Body of pancreas (tissue), 4 donors: ENCODE measurements around the gene RPN2.

Source experiments
- POLR2A ChIP-seq, 3 donors: fragments of 450-650 bp; IDR thresholded peaks; one replicate each; pipeline ENCODE4 v1.6.1; 2016; ENCODE audit warnings: antibody characterized with exemption in 3 of 3, mild to moderate bottlenecking in 2 of 3
- TF ChIP-seq, protein P1 (sequence below), 7 experiments: fragments of 450-650 bp in 4 of 7; fragments of 200-600 bp in 3 of 7; sonication (generic) in 3 of 7; IDR thresholded peaks; one replicate each; pipeline ENCODE4 v1.5.1; 2016 to 2019; ENCODE audit warnings: antibody characterized with exemption in 7 of 7

- TF ChIP-seq POLR2A (IDR thresholded peaks at IDR 0.05): no peak
- TF ChIP-seq, protein P1, sequence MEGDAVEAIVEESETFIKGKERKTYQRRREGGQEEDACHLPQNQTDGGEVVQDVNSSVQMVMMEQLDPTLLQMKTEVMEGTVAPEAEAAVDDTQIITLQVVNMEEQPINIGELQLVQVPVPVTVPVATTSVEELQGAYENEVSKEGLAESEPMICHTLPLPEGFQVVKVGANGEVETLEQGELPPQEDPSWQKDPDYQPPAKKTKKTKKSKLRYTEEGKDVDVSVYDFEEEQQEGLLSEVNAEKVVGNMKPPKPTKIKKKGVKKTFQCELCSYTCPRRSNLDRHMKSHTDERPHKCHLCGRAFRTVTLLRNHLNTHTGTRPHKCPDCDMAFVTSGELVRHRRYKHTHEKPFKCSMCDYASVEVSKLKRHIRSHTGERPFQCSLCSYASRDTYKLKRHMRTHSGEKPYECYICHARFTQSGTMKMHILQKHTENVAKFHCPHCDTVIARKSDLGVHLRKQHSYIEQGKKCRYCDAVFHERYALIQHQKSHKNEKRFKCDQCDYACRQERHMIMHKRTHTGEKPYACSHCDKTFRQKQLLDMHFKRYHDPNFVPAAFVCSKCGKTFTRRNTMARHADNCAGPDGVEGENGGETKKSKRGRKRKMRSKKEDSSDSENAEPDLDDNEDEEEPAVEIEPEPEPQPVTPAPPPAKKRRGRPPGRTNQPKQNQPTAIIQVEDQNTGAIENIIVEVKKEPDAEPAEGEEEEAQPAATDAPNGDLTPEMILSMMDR (IDR thresholded peaks at IDR 0.05): no peak
These were observed 14.7 kb downstream of the RPN2 start for GRCh38 chr20:37193821-37194220.
